ENCODE results near the gene LENEP.

DNA sequence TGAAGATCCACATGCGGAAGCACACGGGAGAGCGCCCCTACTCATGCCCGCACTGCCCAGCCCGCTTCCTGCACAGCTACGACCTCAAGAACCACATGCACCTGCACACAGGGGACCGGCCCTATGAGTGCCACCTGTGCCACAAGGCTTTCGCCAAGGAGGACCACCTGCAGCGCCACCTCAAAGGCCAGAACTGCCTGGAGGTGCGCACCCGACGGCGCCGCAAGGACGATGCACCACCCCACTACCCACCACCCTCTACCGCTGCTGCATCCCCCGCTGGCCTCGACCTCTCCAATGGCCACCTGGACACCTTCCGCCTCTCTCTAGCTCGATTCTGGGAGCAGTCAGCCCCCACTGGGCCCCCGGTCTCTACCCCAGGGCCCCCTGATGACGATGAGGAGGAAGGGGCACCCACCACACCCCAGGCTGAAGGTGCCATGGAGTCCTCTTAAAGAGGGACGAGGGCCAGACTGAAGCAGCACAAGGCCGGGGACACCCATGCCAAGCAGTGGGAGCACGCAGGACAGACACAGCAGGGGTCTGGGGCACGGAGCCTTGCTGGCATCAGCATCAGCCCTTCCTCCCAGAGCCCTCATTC, 22.9 kb downstream of the LENEP start:
- TF ChIP-seq RFX5 (IDR thresholded peaks at IDR 0.05) (no peak), FOSL2 (IDR thresholded peaks at IDR 0.05) (no peak), FOSL2 (CRISPR knock-in tag; IDR thresholded peaks at IDR 0.05) (no peak), EP300 (IDR thresholded peaks at IDR 0.05) (no peak), SMC3 (IDR thresholded peaks at IDR 0.05) (no peak), POLR2A (IDR thresholded peaks at IDR 0.05; ENCODE audit: low read length) (no peak)
- TF ChIP-seq, protein P1, sequence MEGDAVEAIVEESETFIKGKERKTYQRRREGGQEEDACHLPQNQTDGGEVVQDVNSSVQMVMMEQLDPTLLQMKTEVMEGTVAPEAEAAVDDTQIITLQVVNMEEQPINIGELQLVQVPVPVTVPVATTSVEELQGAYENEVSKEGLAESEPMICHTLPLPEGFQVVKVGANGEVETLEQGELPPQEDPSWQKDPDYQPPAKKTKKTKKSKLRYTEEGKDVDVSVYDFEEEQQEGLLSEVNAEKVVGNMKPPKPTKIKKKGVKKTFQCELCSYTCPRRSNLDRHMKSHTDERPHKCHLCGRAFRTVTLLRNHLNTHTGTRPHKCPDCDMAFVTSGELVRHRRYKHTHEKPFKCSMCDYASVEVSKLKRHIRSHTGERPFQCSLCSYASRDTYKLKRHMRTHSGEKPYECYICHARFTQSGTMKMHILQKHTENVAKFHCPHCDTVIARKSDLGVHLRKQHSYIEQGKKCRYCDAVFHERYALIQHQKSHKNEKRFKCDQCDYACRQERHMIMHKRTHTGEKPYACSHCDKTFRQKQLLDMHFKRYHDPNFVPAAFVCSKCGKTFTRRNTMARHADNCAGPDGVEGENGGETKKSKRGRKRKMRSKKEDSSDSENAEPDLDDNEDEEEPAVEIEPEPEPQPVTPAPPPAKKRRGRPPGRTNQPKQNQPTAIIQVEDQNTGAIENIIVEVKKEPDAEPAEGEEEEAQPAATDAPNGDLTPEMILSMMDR (IDR thresholded peaks at IDR 0.05) = no peak
- TF ChIP-seq, protein P2, sequence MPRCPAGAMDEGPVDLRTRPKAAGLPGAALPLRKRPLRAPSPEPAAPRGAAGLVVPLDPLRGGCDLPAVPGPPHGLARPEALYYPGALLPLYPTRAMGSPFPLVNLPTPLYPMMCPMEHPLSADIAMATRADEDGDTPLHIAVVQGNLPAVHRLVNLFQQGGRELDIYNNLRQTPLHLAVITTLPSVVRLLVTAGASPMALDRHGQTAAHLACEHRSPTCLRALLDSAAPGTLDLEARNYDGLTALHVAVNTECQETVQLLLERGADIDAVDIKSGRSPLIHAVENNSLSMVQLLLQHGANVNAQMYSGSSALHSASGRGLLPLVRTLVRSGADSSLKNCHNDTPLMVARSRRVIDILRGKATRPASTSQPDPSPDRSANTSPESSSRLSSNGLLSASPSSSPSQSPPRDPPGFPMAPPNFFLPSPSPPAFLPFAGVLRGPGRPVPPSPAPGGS (IDR thresholded peaks at IDR 0.05) = no peak

All from A549 (cell line).